SK-N-SH (cell line): Measurements from ENCODE around the gene INPP5A. TPM values are rescaled to one million over a fixed set of nuclear protein-coding genes. Genes with fewer than 3 reads are reported as not detected.

ENCODE experiments used
- CTCF ChIA-PET: fragments of 300-600, 350-600 bp; formaldehyde crosslinking; extraction: SDS; loops from one replicate; lab custom pipeline; 2021; lab: Yijun Ruan, JAX
- POLR2A ChIA-PET: fragments of 350-600 bp; sonication (Branson Sonifier 250); formaldehyde crosslinking; extraction: SDS; loops from one replicate; lab custom pipeline; 2020; ENCODE audit warnings: antibody characterized with exemption, inconsistent platforms; lab: Yijun Ruan, JAX
- DNase-seq: peaks from one replicate; pipeline ENCODE4 v3.0.0; 2012
- H2AFZ ChIP-seq: fragments of 200-600 bp; sonication (generic); 2 replicates; pipeline ENCODE4 v1.8.1; 2016; ENCODE audit warnings: antibody characterized with exemption, mild to moderate bottlenecking, low read depth
- H3F3A ChIP-seq: fragments of 200-600 bp; sonication (generic); replicated peaks from 2 replicates; pipeline ENCODE3; 2016; ENCODE audit warnings: antibody characterized with exemption, mild to moderate bottlenecking; ENCODE audit not compliant: insufficient read depth
- H3K27ac ChIP-seq, 2 experiments: fragments of 200-500 bp in 1 of 2; fragments of 200-600 bp in 1 of 2; sonication (Bioruptor generic) in 1 of 2; sonication (generic), shearing (Covaris generic) in 1 of 2; 2 replicates each; pipeline versions ENCODE4 v1.5.1 to v1.6.1; 2014 to 2016; ENCODE audit warnings: low read depth in 2 of 2, inconsistent platforms in 1 of 2, low read length in 1 of 2, mild to moderate bottlenecking in 1 of 2, mixed read lengths in 1 of 2
- H3K27me3 ChIP-seq: fragments of 200-600 bp; sonication (generic), shearing (Covaris generic); 2 replicates; pipeline ENCODE4 v1.6.1; 2016; ENCODE audit warnings: mixed run types; ENCODE audit not compliant: insufficient read depth
- H3K36me3 ChIP-seq, 2 experiments: fragments of 200-500 bp in 1 of 2; fragments of 200-600 bp in 1 of 2; sonication (Bioruptor generic) in 1 of 2; sonication (generic) in 1 of 2; replicated peaks in 1 of 2; 2 replicates each; pipeline versions ENCODE3 to v1.5.1; 2014 to 2016; ENCODE audit warnings: low read length in 1 of 2, mild to moderate bottlenecking in 1 of 2; ENCODE audit not compliant: insufficient read depth in 2 of 2, control insufficient read depth in 1 of 2
- H3K4me1 ChIP-seq, 2 experiments: fragments of 200-500 bp in 1 of 2; fragments of 200-600 bp in 1 of 2; sonication (Bioruptor generic) in 1 of 2; sonication (generic), shearing (Covaris generic) in 1 of 2; 2 replicates each; pipeline versions ENCODE4 v1.5.1 to v1.6.1; 2014 to 2016; ENCODE audit warnings: low read depth in 1 of 2, low read length in 1 of 2, mixed run types in 1 of 2; ENCODE audit not compliant: insufficient read depth in 2 of 2, control insufficient read depth in 1 of 2
- H3K4me2 ChIP-seq: fragments of 200-600 bp; sonication (generic), shearing (Covaris generic); 2 replicates; pipeline ENCODE4 v1.6.1; 2017; ENCODE audit warnings: mixed run types
- H3K4me3 ChIP-seq, 2 experiments: fragments of 200-500 bp in 1 of 2; fragments of 200-600 bp in 1 of 2; sonication (Bioruptor generic) in 1 of 2; sonication (generic), shearing (Covaris generic) in 1 of 2; 2 replicates each; pipeline versions ENCODE4 v1.5.1 to v1.8.1; 2014 to 2016; ENCODE audit warnings: low read depth in 2 of 2, inconsistent platforms in 1 of 2, low read length in 1 of 2, mild to moderate bottlenecking in 1 of 2, mixed read lengths in 1 of 2, moderate library complexity in 1 of 2
- H3K79me2 ChIP-seq: fragments of 200-600 bp; sonication (generic); 2 replicates; pipeline ENCODE4 v1.8.1; 2017; ENCODE audit warnings: mild to moderate bottlenecking; ENCODE audit not compliant: insufficient read depth
- H3K9ac ChIP-seq: fragments of 200-600 bp; sonication (generic); 2 replicates; pipeline ENCODE4 v1.6.1; 2017; ENCODE audit warnings: mixed run types
- H3K9me2 ChIP-seq: fragments of 200-600 bp; sonication (generic); 2 replicates; pipeline ENCODE4 v1.6.1; 2017; ENCODE audit warnings: mixed run types
- H3K9me3 ChIP-seq: fragments of 200-600 bp; sonication (generic); 2 replicates; pipeline ENCODE4 v1.6.1; 2017; ENCODE audit warnings: mixed run types, mild to moderate bottlenecking, moderate library complexity
- H4K20me1 ChIP-seq: fragments of 200-600 bp; sonication (generic); 2 replicates; pipeline ENCODE4 v1.6.1; 2017; ENCODE audit warnings: mild to moderate bottlenecking, mixed run types; ENCODE audit not compliant: insufficient read depth
- CHD2 ChIP-seq: fragments of 150-350 bp; IDR thresholded peaks from 2 replicates; pipeline ENCODE4 v1.6.1; 2018; ENCODE audit warnings: low read length; ENCODE audit not compliant: partially characterized antibody
- CTCF ChIP-seq: fragments of 200-600 bp; sonication (generic); IDR thresholded peaks from 2 replicates; pipeline ENCODE4 v1.6.1; 2017; ENCODE audit warnings: antibody characterized with exemption, mild to moderate bottlenecking, moderate library complexity
- EP300 ChIP-seq, 2 experiments: IDR thresholded peaks; 2 replicates each; pipeline versions ENCODE4 v1.4.0 to v1.6.1; 2012; ENCODE audit warnings: borderline replicate concordance in 1 of 2, low read depth in 1 of 2, low read length in 1 of 2
- FOSL2 ChIP-seq: IDR thresholded peaks from 2 replicates; pipeline ENCODE4 v1.4.0; 2012; ENCODE audit warnings: low read depth, mild to moderate bottlenecking, moderate library complexity, borderline replicate concordance
- FOXM1 ChIP-seq: IDR thresholded peaks from 2 replicates; pipeline ENCODE4 v1.4.0; 2012; ENCODE audit warnings: low read depth, mild to moderate bottlenecking
- MAX ChIP-seq: IDR thresholded peaks from 2 replicates; pipeline ENCODE4 v1.4.0; 2012; ENCODE audit warnings: low read depth
- NFIC ChIP-seq: IDR thresholded peaks from 2 replicates; pipeline ENCODE4 v1.4.0; 2012; ENCODE audit warnings: borderline replicate concordance
- NRF1 ChIP-seq: IDR thresholded peaks from 2 replicates; pipeline ENCODE4 v1.6.1; 2012; ENCODE audit warnings: low read depth, mild to moderate bottlenecking, low read length
- RAD21 ChIP-seq: IDR thresholded peaks from 2 replicates; pipeline ENCODE4 v1.6.1; 2012; ENCODE audit warnings: mild to moderate bottlenecking, low read length
- RFX5 ChIP-seq: IDR thresholded peaks from 2 replicates; pipeline ENCODE4 v1.6.1; 2012; ENCODE audit warnings: mild to moderate bottlenecking, improper control_type of control experiment, low read length
- RXRA ChIP-seq: IDR thresholded peaks from 2 replicates; pipeline ENCODE4 v1.4.0; 2012; ENCODE audit warnings: low read depth, mild to moderate bottlenecking, borderline replicate concordance
- SMC3 ChIP-seq: IDR thresholded peaks from 2 replicates; pipeline ENCODE4 v1.6.1; 2012; ENCODE audit warnings: low read depth, low read length, improper control_type of control experiment
- TEAD4 ChIP-seq: IDR thresholded peaks from 2 replicates; pipeline ENCODE4 v1.4.0; 2012; ENCODE audit warnings: mild to moderate bottlenecking, borderline replicate concordance; ENCODE audit not compliant: insufficient read depth
- YY1 ChIP-seq: IDR thresholded peaks from 2 replicates; pipeline ENCODE4 v1.4.0; 2012; ENCODE audit warnings: low read depth, mild to moderate bottlenecking
- WGBS: methylation state at CpG from one replicate; pipeline ENCODE4 v1.1.6; 2017; ENCODE audit warnings: low lambda C conversion rate; 5-methylcytosine and 5-hydroxymethylcytosine counted together
- polyA plus RNA-seq, 3 experiments: library from polyadenylated mRNA; depleted of rRNA; stranded (reverse); fragments of >200 nt; gene quantifications; 2 replicates each; pipeline ENCODE4 v1.2.3, GENCODE V29; 2012
- TF ChIP-seq, protein P1 (sequence below): IDR thresholded peaks from 2 replicates; pipeline ENCODE4; 2012
- TF ChIP-seq, protein P2 (sequence below): IDR thresholded peaks from 2 replicates; pipeline ENCODE4 v1.4.0; 2012; ENCODE audit warnings: low read depth, borderline replicate concordance

Gene INPP5A
- polyA plus RNA-seq, 1 of the 3 experiments (the other 2 are of a cell fraction), result 12.0 TPM

DNA sequence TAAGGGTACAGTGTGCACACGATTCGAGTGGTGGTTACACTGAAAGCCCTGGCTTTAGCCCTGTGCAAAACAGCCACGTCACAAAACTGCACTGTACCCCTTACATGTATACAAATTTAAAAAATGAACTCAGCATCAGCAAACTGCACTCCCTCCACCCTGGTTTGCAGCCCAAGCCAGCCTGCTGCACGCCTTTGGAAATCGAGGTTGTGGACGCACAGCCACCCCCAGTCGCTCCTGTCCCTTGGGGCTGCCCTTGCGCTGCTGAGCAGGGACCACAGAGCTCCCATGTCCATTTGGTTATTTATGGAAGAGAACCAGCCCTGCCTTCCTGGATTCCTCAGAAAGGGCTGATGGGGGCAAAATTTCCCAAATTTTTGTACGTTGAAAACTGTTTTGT, 98.8 kb downstream of the INPP5A start:
- H3K79me2 ChIP-seq, result peaks cover 15% of the 10 kb centered on the region
- H3K27me3 ChIP-seq, result no peaks in the 10 kb centered on the region
- H3K4me2 ChIP-seq, result no peak overlapping the region
- no peaks in the 10 kb centered on the region for H3K36me3 ChIP-seq
- ChIA-PET CTCF (interaction anchor here (0.7 to 5.0 kb wide), 6 partner anchors 18 to 185 kb away, joined by 3 to 39 read pairs (median 4); no protein-coding TSS in a partner anchor), POLR2A (no interaction called here)
- no peak overlapping the region for H2AFZ ChIP-seq
- no peak overlapping the region for H3K9ac ChIP-seq
- H4K20me1 ChIP-seq, result peaks cover 12% of the 10 kb centered on the region; the same call in 1 of the 2 replicates
- H3K27ac ChIP-seq, result no peak overlapping the region
- H3K4me1 ChIP-seq, result peaks cover 0 to 18% of the 10 kb centered on the region in 2 experiments; a peak in 1 of 4 replicates
- no peaks in the 10 kb centered on the region for H3F3A ChIP-seq
- H3K4me3 ChIP-seq, result no peak overlapping the region
- no peak for TF ChIP-seq NFIC
- no peak for TF ChIP-seq CHD2
- no peak for TF ChIP-seq RXRA
- no peak for TF ChIP-seq RFX5
- TF ChIP-seq, all 33 proteins: peak for 0
- Histone ChIP-seq H3K9me3 (no peaks in the 10 kb centered on the region), H3K9me2 (no peaks in the 10 kb centered on the region)
- WGBS, result 92% methylated on average over 9 of the region's 9 CpGs
- no peak for DNase-seq

DNA sequence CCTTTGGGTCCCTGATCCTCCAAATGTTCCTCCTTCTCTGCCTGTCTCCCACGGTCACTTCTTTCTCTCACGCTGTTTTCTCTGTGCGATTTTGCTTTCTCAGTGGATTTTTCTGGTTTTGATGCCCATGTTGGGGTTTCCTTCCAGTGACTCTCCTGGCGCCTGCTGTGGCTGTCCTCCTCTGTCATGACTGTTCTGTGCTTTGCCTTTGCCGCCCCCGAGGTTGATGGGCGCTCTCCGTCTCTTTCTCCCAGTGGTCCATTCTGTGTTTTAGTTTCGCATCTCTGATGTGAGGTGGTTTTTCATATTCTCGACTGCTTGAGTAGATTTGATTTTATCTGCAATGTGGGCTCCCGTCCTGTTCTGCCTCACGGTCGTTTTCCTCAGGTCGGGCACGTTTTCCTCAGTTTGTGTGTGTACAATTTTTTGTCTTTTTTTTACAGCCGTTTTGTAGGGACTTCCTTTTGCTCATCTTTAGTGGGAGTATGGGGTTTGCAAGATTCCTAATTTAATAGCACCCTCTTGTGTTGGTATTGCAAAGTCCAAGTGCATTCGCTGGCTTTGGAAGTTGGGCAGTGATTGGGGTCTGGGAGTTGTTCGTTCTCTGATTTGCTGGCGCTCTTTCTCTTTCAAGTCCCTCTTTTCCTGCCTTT, 100.0 kb downstream of the INPP5A start:
- Histone ChIP-seq H3K36me3 (no peaks in the 10 kb centered on the region), H3K79me2 (peaks cover 18% of the 10 kb centered on the region), H4K20me1 (peaks cover 14% of the 10 kb centered on the region; the same call in 1 of the 2 replicates), H3F3A (no peaks in the 10 kb centered on the region), H3K27ac (no peak overlapping the region), H3K4me2 (peak overlapping the region; percentile 36), H3K9me2 (no peaks in the 10 kb centered on the region), H3K9me3 (no peaks in the 10 kb centered on the region), H2AFZ (no peak overlapping the region), H3K4me3 (peak overlapping the region in 1 of 2 experiments; percentile 18; a peak in 2 of 4 replicates), H3K27me3 (no peaks in the 10 kb centered on the region), H3K4me1 (peaks cover 0 to 7% of the 10 kb centered on the region in 2 experiments; a peak in 1 of 4 replicates), H3K9ac (no peak overlapping the region)
- peak; percentile 89 for DNase-seq
- ChIA-PET CTCF (interaction anchor here (1.2 to 1.6 kb wide), 3 partner anchors 30 to 179 kb away, joined by 3 to 15 read pairs (median 7); no protein-coding TSS in a partner anchor), POLR2A (no interaction called here)
- peak; percentile 83 for TF ChIP-seq CTCF
- TF ChIP-seq SMC3, result peak; percentile 93
- TF ChIP-seq NRF1, result no peak
- no peak for TF ChIP-seq FOSL2
- peak; percentile 97 for TF ChIP-seq RAD21
- TF ChIP-seq, protein P1, sequence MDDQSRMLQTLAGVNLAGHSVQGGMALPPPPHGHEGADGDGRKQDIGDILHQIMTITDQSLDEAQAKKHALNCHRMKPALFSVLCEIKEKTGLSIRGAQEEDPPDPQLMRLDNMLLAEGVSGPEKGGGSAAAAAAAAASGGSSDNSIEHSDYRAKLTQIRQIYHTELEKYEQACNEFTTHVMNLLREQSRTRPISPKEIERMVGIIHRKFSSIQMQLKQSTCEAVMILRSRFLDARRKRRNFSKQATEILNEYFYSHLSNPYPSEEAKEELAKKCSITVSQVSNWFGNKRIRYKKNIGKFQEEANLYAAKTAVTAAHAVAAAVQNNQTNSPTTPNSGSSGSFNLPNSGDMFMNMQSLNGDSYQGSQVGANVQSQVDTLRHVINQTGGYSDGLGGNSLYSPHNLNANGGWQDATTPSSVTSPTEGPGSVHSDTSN, result no peak
- no peak for TF ChIP-seq YY1
- no peak for TF ChIP-seq EP300 (IDR thresholded peaks at IDR 0.05; ENCODE audit: borderline replicate concordance in 1 of 2, low read depth in 1 of 2, low read length in 1 of 2)
- no peak for TF ChIP-seq MAX
- no peak for TF ChIP-seq FOXM1
- TF ChIP-seq TEAD4, result no peak
- TF ChIP-seq, protein P2, sequence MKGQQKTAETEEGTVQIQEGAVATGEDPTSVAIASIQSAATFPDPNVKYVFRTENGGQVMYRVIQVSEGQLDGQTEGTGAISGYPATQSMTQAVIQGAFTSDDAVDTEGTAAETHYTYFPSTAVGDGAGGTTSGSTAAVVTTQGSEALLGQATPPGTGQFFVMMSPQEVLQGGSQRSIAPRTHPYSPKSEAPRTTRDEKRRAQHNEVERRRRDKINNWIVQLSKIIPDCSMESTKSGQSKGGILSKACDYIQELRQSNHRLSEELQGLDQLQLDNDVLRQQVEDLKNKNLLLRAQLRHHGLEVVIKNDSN, result no peak
- peak; percentile 11 for TF ChIP-seq CHD2
- 40% methylated on average over 19 of the region's 19 CpGs for WGBS
